A549 (cell line): Measurements from ENCODE around the gene KIF5A. TPM values are rescaled to one million over a fixed set of nuclear protein-coding genes. Genes with fewer than 3 reads are reported as not detected.

Experiments used
- ATAC-seq, 2 experiments: fragments of 200-7000 bp in 1 of 2; fragments of >200 bp in 1 of 2; cut with Nextera tagmentation in 1 of 2; cut with Tn5 transposase in 1 of 2; 3 replicates each; pipeline versions ENCODE4 v1.8.0 to v1.9.1; 2018 to 2020; ENCODE audit warnings: mild to moderate bottlenecking in 1 of 2, moderate library complexity in 1 of 2
- CTCF ChIA-PET: fragments of 300-600 bp; sonication (Branson Sonifier 250); formaldehyde crosslinking; extraction: SDS; loops from one replicate; lab custom pipeline; 2021; ENCODE audit warnings: antibody characterized with exemption, inconsistent platforms; lab: Yijun Ruan, JAX
- POLR2A ChIA-PET: fragments of 350-600 bp; formaldehyde crosslinking; extraction: SDS; loops from one replicate; lab custom pipeline; 2021; ENCODE audit warnings: antibody characterized with exemption, inconsistent platforms; lab: Yijun Ruan, JAX
- DNase-seq, 2 experiments: peaks; one replicate each; pipeline versions ENCODE4 v3.0.0 to v3.0.0-alpha.2; 2011 to 2016; ENCODE audit warnings: low read depth in 1 of 2, low spot score in 1 of 2
- FAIRE-seq: peaks from 2 replicates; lab custom pipeline; 2011; peaks lifted over from hg19 to GRCh38; lab: Jason Lieb, UNC
- H3K27ac ChIP-seq, 2 experiments: fragments of >200 bp; sonication (Bioruptor Twin); formaldehyde crosslinking; 3 replicates each; pipeline ENCODE4 v1.5.1; 2016 to 2017
- H3K4me1 ChIP-seq: fragments of >200 bp; sonication (Bioruptor Twin); formaldehyde crosslinking; 3 replicates; pipeline ENCODE4 v1.6.1; 2016
- H3K4me2 ChIP-seq: fragments of >200 bp; sonication (Bioruptor Twin); formaldehyde crosslinking; 3 replicates; pipeline ENCODE4 v1.6.1; 2016
- H3K4me3 ChIP-seq: fragments of >200 bp; sonication (Bioruptor Twin); formaldehyde crosslinking; 3 replicates; pipeline ENCODE4 v1.5.1; 2016
- H3K9me3 ChIP-seq: fragments of >200 bp; sonication (Bioruptor Twin); formaldehyde crosslinking; 3 replicates; pipeline ENCODE4 v1.6.1; 2016
- CBX2 ChIP-seq: fragments of 200-600 bp; sonication (generic); IDR thresholded peaks from 2 replicates; pipeline ENCODE4 v1.6.1; 2016; ENCODE audit warnings: low read depth, mild to moderate bottlenecking, borderline replicate concordance
- CBX8 ChIP-seq: fragments of 200-600 bp; sonication (generic); IDR thresholded peaks from 2 replicates; pipeline ENCODE4 v1.6.1; 2016
- CHD2 ChIP-seq: fragments of 150-350 bp; IDR thresholded peaks from 2 replicates; pipeline ENCODE4 v1.6.1; 2014; ENCODE audit warnings: low read length; ENCODE audit not compliant: partially characterized antibody
- EHF ChIP-seq: fragments of 250-450 bp; sonication (Bioruptor Pico); IDR thresholded peaks from 2 replicates; pipeline ENCODE4 v1.5.0; 2020; ENCODE audit warnings: mild to moderate bottlenecking
- EP300 ChIP-seq, 2 experiments: fragments of >200 bp; sonication (Bioruptor Twin); formaldehyde crosslinking; IDR thresholded peaks; 2 replicates in 1 of 2; 3 replicates in 1 of 2; pipeline ENCODE4 v1.6.1; 2016 to 2017
- ESRRA ChIP-seq: fragments of 150-350 bp; IDR thresholded peaks from 2 replicates; pipeline ENCODE4 v1.6.1; 2014; ENCODE audit warnings: mild to moderate bottlenecking, low read length, borderline replicate concordance
- FOXS1 ChIP-seq: fragments of 250-450 bp; sonication (Bioruptor Pico); IDR thresholded peaks from 2 replicates; pipeline ENCODE4 v1.5.0; 2020; ENCODE audit warnings: mild to moderate bottlenecking, moderate library complexity
- HDAC2 ChIP-seq: fragments of 200-600 bp; sonication (generic); IDR thresholded peaks from 2 replicates; pipeline ENCODE4 v1.6.1; 2016
- HOXA7 ChIP-seq: fragments of 250-450 bp; sonication (Bioruptor Pico); IDR thresholded peaks from 2 replicates; pipeline ENCODE4 v1.5.0; 2020; ENCODE audit warnings: mild to moderate bottlenecking, moderate library complexity
- HOXB13 ChIP-seq: fragments of 250-450 bp; sonication (Bioruptor Pico); IDR thresholded peaks from 2 replicates; pipeline ENCODE4 v1.5.0; 2020; ENCODE audit warnings: low read depth, mild to moderate bottlenecking, moderate library complexity
- HOXB5 ChIP-seq: fragments of 250-450 bp; sonication (Bioruptor Pico); IDR thresholded peaks from 2 replicates; pipeline ENCODE4 v1.5.0; 2020; ENCODE audit warnings: mild to moderate bottlenecking, moderate library complexity
- JUN ChIP-seq, 2 experiments: fragments of >200 bp; sonication (Bioruptor Twin); formaldehyde crosslinking; IDR thresholded peaks; 2 replicates in 1 of 2; 3 replicates in 1 of 2; pipeline ENCODE4 v1.6.1; 2016 to 2017
- JUNB ChIP-seq: fragments of >200 bp; sonication (Bioruptor Twin); formaldehyde crosslinking; IDR thresholded peaks from 2 replicates; pipeline ENCODE4 v1.6.1; 2016
- KDM5A ChIP-seq: fragments of 200-600 bp; sonication (generic); IDR thresholded peaks from 2 replicates; pipeline ENCODE4 v1.6.1; 2016; ENCODE audit warnings: antibody characterized with exemption, mild to moderate bottlenecking
- NR3C1 ChIP-seq: fragments of >200 bp; sonication (Bioruptor Twin); formaldehyde crosslinking; IDR thresholded peaks from 3 replicates; pipeline ENCODE4 v1.6.1; 2017
- RNF2 ChIP-seq: fragments of 200-600 bp; sonication (generic); IDR thresholded peaks from 2 replicates; pipeline ENCODE4 v1.6.1; 2016; ENCODE audit warnings: low read depth, mild to moderate bottlenecking, antibody characterized with exemption, moderate library complexity, borderline replicate concordance
- SMC3 ChIP-seq: fragments of >200 bp; sonication (Bioruptor Twin); formaldehyde crosslinking; IDR thresholded peaks from 3 replicates; pipeline ENCODE4 v1.6.1; 2018; ENCODE audit warnings: inconsistent platforms
- SREBF2 ChIP-seq: fragments of 450-650 bp; IDR thresholded peaks from 2 replicates; pipeline ENCODE4 v1.6.1; 2014; ENCODE audit warnings: mild to moderate bottlenecking, moderate library complexity
- ZSCAN20 ChIP-seq: fragments of 250-450 bp; sonication (Bioruptor Pico); IDR thresholded peaks from 2 replicates; pipeline ENCODE4 v1.8.0; 2022; ENCODE audit warnings: mild to moderate bottlenecking, moderate library complexity
- WGBS: methylation state at CpG from one replicate; pipeline ENCODE4 v1.1.6; 2017; ENCODE audit errors: missing lambda C conversion rate; 5-methylcytosine and 5-hydroxymethylcytosine counted together
- polyA plus RNA-seq, 4 experiments: library from polyadenylated mRNA; depleted of rRNA in 3 of 4; stranded (reverse); fragments of >200 nt; fragmentation: RNase III in 1 of 4; extraction: RNeasy Plus Mini Kit Qiagen cat#74134 plus additional on column Dnase treatment in 1 of 4; gene quantifications; 2 replicates in 3 of 4; 3 replicates in 1 of 4; pipeline ENCODE4 v1.2.3, GENCODE V29; 2011 to 2017
- TF ChIP-seq, protein P1 (sequence below): fragments of 250-450 bp; sonication (Bioruptor Pico); IDR thresholded peaks from 2 replicates; pipeline ENCODE4 v1.5.0; 2021; ENCODE audit warnings: mild to moderate bottlenecking, moderate library complexity, borderline replicate concordance

KIF5A gene
- polyA plus RNA-seq, 2 of the 4 experiments (the other 2 are of a cell fraction), result 0.61 to 0.89 TPM

DNA sequence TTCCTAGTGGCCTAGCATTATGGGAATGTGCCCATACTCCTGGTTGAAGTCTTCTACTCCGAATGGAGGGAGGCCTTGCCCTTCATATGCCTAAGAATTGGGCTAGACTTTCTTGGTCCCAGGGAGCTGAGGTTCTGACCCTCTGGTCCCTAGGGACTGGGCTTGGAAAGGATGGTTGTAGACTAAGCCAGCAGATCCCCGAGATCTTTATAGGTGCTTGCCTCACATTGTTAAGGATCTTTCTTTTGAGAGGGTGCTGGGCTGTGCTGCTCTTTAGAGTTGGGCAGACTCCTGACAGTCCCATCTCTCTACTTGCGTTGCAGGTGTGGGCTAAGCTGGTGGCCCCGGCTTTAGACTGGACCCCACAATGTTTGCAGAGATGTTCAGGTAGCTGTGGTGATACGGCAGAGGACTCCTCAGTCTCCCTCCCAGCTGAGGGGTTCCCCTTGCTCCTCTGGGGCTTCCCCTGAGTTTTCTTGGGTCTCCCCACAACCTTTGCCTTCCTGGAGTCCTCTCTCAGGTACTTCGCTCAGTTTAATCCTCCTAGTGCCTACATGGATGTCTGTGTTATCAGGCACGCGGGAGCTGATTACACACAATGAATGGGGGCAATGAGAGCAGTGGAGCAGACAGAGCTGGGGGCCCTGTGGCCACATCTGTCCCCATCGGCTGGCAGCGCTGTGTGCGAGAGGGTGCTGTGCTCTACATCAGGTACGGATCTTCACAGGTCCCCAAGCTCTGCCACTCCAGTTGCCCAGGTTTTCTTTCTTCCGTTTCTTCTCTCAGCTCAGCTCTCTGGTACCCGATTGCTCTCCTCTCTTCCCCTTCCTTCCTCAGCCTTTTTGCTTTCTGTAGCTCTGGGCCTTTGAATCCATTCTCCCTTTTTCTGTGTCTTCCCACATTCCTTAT is 25.9 kb upstream of the KIF5A start:
- Histone ChIP-seq H3K9me3 (no peaks in the 10 kb centered on the region), H3K27ac (peak overlapping the region; percentile 95 to 98), H3K4me3 (peak overlapping the region; percentile 70)
- no peak for FAIRE-seq
- POLR2A ChIA-PET, result interaction anchor here (1.2 to 1.3 kb wide), 2 partner anchors 9 to 97 kb away, joined by 3 to 5 read pairs; no protein-coding TSS in a partner anchor
- TF ChIP-seq ZSCAN20 (CRISPR knock-in tag), result no peak
- no peak for TF ChIP-seq ESRRA
- TF ChIP-seq HOXA7, result no peak
- TF ChIP-seq, all 56 proteins: peak for 0
- DNase-seq, result no peak
- ATAC-seq, result no peak
- peak overlapping the region; percentile 92 for H3K4me2 ChIP-seq
- 90% methylated on average over 14 of the region's 14 CpGs for WGBS
- peaks cover 37% of the 10 kb centered on the region for H3K4me1 ChIP-seq
- CTCF ChIA-PET, result interaction anchor here (0.6 to 1.7 kb wide), 12 partner anchors 9 to 281 kb away, joined by 3 to 6 read pairs (median 4); no protein-coding TSS in a partner anchor

DNA sequence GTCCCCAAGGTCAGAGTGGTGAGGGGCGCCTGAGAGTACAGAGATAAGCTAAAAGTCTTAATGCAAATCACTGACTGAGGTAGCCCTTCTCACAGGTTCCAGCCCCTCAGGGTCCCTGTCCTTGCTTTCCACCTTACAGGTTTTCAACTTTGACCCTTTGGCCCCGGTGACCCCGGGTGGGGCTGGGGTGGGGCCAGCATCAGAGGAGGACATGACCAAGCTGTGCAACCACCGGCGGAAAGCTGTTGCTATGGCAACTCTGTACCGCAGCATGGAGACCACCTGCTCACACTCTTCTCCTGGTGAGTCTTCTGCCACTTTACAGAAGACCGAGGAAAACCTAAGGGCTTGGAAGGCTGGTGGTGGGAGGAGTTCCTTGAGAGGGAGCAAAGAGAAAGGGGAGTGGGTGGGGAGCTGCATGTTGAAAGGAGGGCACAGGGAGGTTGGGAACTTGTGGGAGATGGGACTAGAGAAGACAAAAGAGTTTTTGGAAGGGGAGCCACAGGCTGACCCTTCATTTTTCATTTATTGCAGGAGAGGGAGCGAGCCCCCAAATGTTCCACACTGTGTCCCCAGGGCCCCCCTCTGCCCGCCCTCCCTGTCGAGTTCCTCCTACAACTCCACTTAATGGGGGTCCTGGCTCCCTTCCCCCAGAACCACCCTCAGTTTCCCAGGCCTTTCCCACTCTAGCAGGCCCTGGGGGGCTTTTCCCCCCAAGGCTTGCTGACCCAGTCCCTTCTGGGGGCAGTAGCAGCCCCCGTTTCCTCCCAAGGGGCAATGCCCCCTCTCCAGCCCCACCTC is 24.8 kb upstream of the KIF5A start:
- ChIA-PET POLR2A (no interaction called here), CTCF (interaction anchor here (0.6 to 1.9 kb wide), 8 partner anchors 9 to 282 kb away, joined by 3 to 7 read pairs (median 4); no protein-coding TSS in a partner anchor)
- no peak overlapping the region for H3K4me3 ChIP-seq
- whole genome bisulfite sequencing, result 68% methylated on average over 10 of the region's 11 CpGs
- DNase-seq (no peak), FAIRE-seq (no peak), ATAC-seq (no peak)
- H3K9me3 ChIP-seq, result no peaks in the 10 kb centered on the region
- H3K4me2 ChIP-seq, result peak overlapping the region; percentile 92
- TF ChIP-seq JUNB, result no peak
- TF ChIP-seq HOXB13 (CRISPR knock-in tag), result no peak
- no peak for TF ChIP-seq CBX8
- TF ChIP-seq SMC3, result no peak
- TF ChIP-seq KDM5A, result no peak
- TF ChIP-seq ZSCAN20 (CRISPR knock-in tag), result no peak
- TF ChIP-seq FOXS1 (CRISPR knock-in tag), result no peak
- no peak for TF ChIP-seq JUN (IDR thresholded peaks at IDR 0.05)
- TF ChIP-seq HOXB5 (CRISPR knock-in tag), result no peak
- TF ChIP-seq EHF (CRISPR knock-in tag), result no peak
- no peak for TF ChIP-seq CBX2
- TF ChIP-seq RNF2, result no peak
- TF ChIP-seq, protein P1, sequence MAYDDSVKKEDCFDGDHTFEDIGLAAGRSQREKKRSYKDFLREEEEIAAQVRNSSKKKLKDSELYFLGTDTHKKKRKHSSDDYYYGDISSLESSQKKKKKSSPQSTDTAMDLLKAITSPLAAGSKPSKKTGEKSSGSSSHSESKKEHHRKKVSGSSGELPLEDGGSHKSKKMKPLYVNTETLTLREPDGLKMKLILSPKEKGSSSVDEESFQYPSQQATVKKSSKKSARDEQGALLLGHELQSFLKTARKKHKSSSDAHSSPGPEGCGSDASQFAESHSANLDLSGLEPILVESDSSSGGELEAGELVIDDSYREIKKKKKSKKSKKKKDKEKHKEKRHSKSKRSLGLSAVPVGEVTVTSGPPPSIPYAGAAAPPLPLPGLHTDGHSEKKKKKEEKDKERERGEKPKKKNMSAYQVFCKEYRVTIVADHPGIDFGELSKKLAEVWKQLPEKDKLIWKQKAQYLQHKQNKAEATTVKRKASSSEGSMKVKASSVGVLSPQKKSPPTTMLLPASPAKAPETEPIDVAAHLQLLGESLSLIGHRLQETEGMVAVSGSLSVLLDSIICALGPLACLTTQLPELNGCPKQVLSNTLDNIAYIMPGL (CRISPR knock-in tag), result no peak
- TF ChIP-seq NR3C1, result no peak
- TF ChIP-seq EP300 (IDR thresholded peaks at IDR 0.05), result no peak
- TF ChIP-seq HDAC2, result no peak
- no peak for TF ChIP-seq CHD2
- TF ChIP-seq SREBF2, result no peak
- peaks cover 36% of the 10 kb centered on the region for H3K4me1 ChIP-seq
- no peak overlapping the region for H3K27ac ChIP-seq
